Inferior parietal cortex (tissue), 1 donor: ENCODE data around the gene PNPLA8.
"Not testable (repeated sequence)": the region's sequence is repeated elsewhere in the genome, so short reads cannot be mapped to it uniquely, and the experiment has no call there.

Experiments
- DNase-seq: peaks from one replicate; pipeline ENCODE4 v3.0.0-alpha.2; 2016; ENCODE audit errors: extremely low spot score

PNPLA8 gene

DNA sequence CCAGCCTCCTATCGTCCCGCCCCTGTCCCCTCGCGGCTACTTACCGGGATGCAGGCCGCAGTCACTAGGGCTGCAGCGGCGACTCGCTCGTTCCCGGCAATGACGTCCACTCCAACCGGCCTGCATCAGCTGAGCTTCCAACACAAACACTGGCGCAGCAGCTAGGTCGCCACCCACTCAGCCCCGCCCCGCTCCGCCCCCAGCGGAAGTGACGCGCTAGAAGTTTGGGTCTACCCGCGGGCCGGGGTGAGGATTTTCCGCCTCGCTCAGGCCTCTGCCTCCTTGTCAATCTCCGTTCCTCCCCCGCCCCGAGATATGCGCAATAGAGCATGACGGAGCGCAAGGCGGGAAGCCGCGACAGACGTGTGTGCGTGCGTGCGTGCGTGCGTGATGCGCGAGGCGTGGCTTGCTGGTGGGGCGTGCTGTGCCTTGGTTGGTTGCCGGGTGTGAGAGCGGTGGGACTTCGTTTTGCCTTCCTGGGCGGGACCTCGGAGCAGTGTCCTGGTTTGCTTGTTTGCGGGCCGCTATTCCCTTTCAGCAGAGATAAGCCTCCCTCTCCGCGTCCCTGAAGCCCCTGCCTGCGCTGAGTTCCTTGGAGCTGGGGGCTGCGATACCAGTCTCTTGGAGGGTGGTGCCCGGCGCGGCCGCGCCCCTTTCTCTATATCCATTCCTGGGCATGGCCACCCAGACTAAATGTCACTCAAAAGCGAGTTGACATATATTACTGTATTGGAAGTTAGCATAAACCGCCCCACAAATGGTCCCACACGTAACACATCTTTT, at the start of gene PNPLA8:
PNPLA8 (minus strand) TSS at position 151 of the 783 bp plus-strand sequence. CDS start 10,644 bp downstream, outside the sequence.
- DNase-seq: peak; percentile 99

GRCh38 chr7:108575156-108575555, 49.2 kb upstream of the PNPLA8 start:
- DNase-seq: no peak

DNA sequence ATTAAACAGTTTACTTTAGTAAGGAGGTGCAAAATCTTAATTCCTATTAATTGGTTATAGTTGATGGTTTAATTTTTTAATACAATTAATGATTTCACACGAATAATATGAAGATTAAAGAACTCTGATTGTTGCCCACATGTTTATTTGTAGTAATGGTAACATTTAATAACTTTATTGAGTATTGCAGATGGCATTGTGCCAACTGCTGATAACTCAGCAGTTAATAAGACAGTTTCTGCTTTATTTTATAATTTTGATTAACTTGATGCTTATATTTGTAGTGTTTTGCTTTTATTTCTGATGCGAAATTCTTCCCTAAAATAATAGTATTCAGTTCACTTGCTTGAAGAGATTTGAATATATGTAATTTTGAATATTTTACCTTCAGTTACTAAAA, 46.5 kb upstream of the PNPLA8 start:
- DNase-seq: no peak

DNA sequence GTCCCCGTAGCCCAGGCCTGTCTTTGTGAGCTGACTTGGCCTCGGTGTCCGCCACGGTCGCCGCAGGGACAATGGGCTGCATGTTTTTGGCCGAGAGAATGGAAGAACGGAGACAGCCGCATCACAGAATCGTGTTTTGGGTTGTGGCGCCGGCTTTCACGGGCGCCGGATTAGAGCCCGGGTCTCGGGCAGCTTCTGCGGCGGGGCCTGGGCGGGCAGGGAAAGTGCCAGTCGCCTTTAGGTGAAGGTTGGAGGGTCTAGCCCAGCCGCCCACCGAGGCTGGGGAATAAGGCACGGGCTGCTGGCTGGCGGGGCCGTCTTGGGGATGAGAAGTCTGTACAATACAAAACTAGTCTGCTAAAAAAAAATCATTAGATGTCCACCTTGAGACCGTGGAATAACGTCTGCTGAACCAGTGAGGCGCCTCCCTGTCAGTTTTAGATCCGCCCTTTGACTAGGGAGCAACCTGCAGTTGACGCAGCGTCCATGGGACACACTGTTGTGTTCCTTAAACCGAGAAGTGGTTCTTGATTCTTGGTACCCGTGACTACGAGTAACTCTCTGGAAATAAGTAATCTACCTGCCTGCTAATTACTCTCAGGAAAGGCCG, 44.3 kb upstream of the PNPLA8 start:
- DNase-seq: peak; percentile 54

DNA sequence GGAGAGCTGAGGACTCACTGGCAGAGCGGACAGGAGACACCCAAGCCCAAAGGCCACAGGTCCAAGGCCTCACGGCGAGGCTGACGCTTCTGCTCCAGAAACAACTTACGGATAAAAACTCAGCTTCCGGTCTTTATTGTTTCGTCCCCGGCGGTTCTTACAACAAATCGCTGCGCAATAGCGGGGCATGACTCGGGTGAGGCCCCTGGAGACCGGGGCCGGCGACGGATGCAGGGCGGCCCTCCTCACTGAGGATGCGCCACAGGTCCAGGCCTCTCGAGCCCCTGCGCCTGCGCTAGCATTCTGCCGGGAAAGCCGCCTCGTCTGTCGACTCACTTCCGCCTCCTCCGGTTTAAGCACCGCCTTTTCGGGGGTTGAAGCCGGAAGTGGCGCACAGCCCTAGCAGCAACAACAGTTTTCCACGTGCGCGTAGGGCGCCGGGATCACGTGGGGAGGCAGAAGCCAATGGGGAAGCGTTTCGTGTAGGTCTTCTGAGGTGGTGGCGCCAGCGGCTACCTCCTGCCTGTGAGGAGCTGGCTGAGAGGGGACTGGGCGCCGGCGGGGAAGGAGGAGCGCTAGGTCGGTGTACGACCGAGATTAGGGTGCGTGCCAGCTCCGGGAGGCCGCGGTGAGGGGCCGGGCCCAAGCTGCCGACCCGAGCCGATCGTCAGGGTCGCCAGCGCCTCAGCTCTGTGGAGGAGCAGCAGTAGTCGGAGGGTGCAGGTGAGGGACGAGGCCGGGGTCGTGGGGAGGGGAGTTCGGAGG, 43.6 kb upstream of the PNPLA8 start, which contains the start of the genes DNAJB9 and THAP5:
DNAJB9 (plus strand) TSS at position 494 of the 765 bp plus-strand sequence. CDS start 1,853 bp downstream, outside the sequence.
THAP5 (minus strand) TSS at position 326 of the 765 bp plus-strand sequence; CDS start at position 189, 137 bp downstream.
- DNase-seq: peak; percentile 100

DNA sequence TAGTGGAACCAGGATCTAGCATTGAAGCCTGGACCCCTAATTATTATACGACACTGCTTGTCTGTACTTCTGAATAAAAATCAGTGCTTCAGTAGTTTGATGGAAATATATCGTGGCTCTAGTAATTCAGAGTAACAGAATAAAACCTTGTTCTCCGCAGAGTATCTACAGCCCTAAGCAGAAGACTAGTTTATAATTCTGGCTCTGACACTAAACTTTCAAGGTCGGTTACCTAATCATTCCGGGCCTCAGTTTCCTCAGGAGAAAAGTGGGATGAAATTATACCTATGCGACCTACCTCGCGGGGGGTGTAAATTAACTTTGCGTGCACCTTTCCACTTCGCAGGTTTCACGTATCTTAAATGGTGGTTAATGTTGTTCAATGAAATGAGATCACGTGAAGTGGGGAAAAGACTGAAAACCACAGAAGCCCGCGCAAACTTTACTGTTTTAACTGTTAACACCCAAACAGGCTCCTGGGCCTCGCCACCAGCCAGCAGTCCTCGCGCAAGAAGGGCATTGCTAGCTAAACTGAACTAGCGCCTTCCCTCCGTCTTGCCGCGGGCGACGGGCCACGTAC, 43.0 kb upstream of the PNPLA8 start:
- no peak for DNase-seq

DNA sequence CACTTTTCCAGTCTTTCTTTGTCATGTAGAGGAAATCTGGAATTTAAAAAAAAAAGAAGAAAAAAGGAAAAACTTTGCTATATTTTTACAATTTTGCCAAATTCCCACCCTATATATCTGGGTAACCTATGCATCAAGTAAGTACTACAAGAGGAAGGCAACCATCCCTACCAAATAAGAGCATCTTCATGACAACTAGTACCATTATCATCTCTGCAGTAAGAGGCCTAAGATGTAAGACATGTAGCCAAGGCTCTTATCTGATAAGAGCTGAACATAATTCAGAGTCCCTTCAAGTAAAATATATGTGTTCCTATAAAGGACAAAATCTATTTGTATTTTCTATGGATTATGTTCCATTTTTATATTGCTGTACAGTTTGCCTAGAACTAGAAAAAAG, 40.1 kb upstream of the PNPLA8 start:
- no peak for DNase-seq

- DNase-seq: no peak
These were observed 35.2 kb upstream of the PNPLA8 start for GRCh38 chr7:108561047-108561619.

- no peak for DNase-seq
These were observed 33.3 kb upstream of the PNPLA8 start for GRCh38 chr7:108559253-108559652.

- DNase-seq: no peak
These were observed 31.7 kb upstream of the PNPLA8 start for GRCh38 chr7:108557617-108558016.

DNA sequence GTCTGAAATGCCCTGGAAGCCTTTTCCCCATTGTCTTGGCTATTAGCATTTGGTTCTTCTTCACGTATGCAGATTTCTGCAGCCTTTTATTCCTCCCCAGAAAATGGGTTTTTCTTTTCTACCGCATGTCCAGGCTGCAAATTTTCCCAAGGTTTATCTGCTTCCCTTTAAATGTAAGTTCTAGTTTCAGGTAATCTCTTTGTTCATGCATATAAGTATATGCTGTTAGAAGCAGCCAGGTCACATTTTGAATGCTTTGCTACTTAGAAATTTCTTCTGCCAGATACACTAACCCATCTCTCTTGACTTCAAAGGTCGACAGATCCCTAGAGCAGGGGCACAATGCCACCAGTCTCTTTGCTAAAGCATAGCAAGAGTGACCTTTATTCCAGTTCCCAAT, 31.3 kb upstream of the PNPLA8 start:
- DNase-seq: no peak

DNA sequence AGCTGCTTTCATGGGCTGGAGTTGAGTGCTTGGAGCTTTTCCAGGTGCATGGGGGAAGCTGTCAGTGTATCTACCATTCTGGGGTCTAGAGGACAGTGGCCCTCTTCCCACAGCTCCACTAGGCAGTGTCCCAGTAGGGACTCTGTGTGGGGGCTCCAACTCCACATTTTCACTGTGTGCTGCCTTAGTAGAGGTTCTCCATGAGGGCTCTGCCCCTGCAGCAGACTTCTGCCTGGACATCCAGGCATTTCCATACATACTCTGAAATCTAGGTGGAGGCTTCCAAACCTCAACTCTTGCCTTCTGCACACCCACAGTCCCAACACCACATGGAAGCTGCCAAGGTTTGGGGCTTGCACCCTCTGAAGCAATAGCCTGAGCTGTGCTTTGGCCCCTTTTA, 30.7 kb upstream of the PNPLA8 start:
- not testable (repeated sequence) for DNase-seq

GRCh38 chr7:108548141-108548896, 22.4 kb upstream of the PNPLA8 start:
- not testable (repeated sequence) for DNase-seq

DNA sequence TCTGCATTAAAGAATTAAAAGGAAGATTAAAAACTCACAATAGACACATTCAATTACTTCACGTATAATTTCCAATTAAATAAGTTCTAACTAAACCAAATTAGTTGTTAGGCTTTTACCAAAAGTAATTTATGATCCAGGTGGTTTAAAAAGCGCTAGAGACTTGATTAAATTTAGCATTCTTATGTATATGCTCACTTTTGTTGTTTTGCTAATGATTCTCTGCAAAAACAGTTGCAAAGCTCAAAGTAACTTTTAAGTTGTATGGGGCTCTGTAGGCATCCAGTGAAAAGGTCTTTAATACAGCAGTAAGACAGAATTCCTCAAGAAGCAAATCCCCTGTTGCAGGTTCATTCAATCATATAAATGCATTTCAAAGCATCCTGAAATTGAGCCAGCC, 15.5 kb upstream of the PNPLA8 start:
- no peak for DNase-seq

DNA sequence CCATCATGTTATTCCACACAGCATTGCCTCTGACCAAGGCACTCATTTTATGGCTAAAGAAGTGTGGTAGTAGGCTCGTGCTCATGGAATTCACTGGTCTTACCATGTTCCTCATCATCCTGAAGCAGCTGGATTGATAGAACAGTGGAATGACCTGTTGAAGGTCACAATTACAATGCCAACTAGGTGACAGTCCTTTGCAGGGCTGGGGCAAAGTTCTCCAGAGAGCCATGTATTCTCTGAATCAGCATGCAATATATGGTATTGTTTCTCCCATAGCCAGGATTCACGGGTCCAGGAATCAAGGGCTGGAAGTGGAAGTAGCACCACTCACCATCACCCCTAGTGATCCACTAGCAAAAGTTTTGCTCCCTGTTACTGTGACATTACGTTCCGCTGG, 12.8 kb upstream of the PNPLA8 start:
- DNase-seq: not testable (repeated sequence)

DNA sequence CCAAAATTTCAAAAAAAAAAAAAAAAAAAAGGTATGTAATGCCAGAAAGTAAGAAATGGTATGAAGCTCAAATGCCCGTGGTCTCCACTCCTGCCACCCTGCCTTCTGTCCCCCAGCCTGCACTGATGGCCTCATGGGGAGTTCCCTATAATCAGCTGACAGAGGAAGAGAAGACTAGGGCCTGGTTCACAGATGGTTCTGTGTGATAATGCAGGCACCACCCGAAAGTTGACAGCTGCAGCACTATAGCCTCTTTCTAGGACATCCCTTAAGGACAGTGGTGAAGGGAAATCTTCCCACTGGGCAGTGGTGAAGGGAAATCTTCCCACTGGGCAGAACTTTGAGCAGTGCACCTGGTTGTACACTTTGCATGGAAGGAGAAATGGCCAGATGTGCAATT, 12.3 kb upstream of the PNPLA8 start:
- DNase-seq: not testable (repeated sequence)

GRCh38 chr7:108537229-108537628, 11.3 kb upstream of the PNPLA8 start:
- DNase-seq: no peak

- DNase-seq: no peak
These were observed 9.8 kb upstream of the PNPLA8 start for GRCh38 chr7:108535744-108536143.

GRCh38 chr7:108535257-108535656, 9.3 kb upstream of the PNPLA8 start:
- DNase-seq: no peak

DNA sequence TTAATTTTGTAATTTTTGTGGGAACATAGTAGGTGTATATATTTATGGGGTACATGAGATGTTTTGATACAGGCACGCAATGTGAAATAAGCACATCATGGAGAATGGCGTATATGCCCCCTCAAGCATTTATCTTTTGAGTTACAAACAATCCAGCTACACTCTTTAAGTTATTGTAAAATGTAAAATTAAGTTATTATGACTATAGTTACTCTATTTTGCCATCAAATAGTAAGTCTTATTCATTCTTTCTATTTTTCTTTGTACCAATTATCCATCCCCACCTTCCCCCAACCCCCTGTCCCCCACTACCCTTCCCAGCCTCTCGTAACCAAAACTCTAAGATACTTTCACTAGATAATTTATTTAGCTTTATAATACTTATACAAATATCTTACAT, 7.8 kb upstream of the PNPLA8 start:
- DNase-seq: no peak

DNA sequence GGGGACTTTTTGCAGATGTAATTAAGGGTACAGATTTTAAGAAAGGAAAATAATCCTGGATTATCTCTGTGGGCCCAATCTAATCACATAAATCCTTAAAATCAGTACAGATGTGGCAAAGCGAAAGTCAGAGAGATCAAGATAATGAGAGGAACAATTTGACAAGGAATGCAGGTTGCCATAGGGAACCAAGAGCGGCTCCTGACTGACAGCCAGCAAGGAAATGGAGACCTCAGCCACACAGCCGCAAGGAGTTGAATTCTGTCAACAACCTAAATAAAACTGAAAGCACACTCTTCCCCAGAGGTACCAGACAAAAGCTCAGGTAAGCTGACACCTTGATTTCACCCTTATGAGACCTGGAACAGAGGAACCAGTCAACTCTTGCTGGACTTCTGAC, 3.4 kb upstream of the PNPLA8 start:
- DNase-seq: no peak
